Measurements from ENCODE around the gene ADGRL2.

- TF ChIP-seq CTCF (conservative IDR thresholded peaks at IDR 0.05) (no peak), EZH2 (IDR thresholded peaks at IDR 0.05; ENCODE audit: low read depth) (no peak)
These were observed 73.2 kb downstream of the ADGRL2 start for GRCh38 chr1:81873946-81874345.
